Myocyte (in vitro differentiated cells): ENCODE measurements around the gene BRSK2. TPM values are rescaled to one million over a fixed set of nuclear protein-coding genes. Genes with fewer than 3 reads are reported as not detected.

Source experiments
- DNase-seq: peaks from one replicate; pipeline ENCODE4 v3.0.0-alpha.2; 2012; ENCODE audit warnings: low read depth
- total RNA-seq: library from RNA; depleted of rRNA; stranded (reverse); fragments of >200 nt; gene quantifications from 2 replicates; pipeline ENCODE4 v1.2.3, GENCODE V29; 2014

The BRSK2 gene
- total RNA-seq, 1 donor from 2014 or later: 0.70 TPM

GRCh38 chr11:1461826-1462697 lies 72.3 kb downstream of the BRSK2 start:
- no peak for DNase-seq

- DNase-seq: no peak
Observed at GRCh38 chr11:1462698-1462975, 72.9 kb downstream of the BRSK2 start.

GRCh38 chr11:1463056-1463455 lies 73.3 kb downstream of the BRSK2 start:
- no peak for DNase-seq

- DNase-seq: no peak
Observed at GRCh38 chr11:1466784-1467183, 77.0 kb downstream of the BRSK2 start.

- no peak for DNase-seq
Observed at GRCh38 chr11:1467270-1467669, 77.5 kb downstream of the BRSK2 start.

- DNase-seq: no peak
Observed at GRCh38 chr11:1468002-1468401, 78.3 kb downstream of the BRSK2 start.

GRCh38 chr11:1468473-1469066 lies 78.8 kb downstream of the BRSK2 start:
- no peak for DNase-seq

- DNase-seq: no peak
Observed at GRCh38 chr11:1469287-1469910, 79.7 kb downstream of the BRSK2 start.

GRCh38 chr11:1469911-1470680 lies 80.4 kb downstream of the BRSK2 start:
- DNase-seq: no peak

GRCh38 chr11:1470681-1471611 lies 81.2 kb downstream of the BRSK2 start:
- DNase-seq: no peak

GRCh38 chr11:1471736-1472135 lies 82.0 kb downstream of the BRSK2 start:
- no peak for DNase-seq

GRCh38 chr11:1472180-1473005 lies 82.7 kb downstream of the BRSK2 start:
- no peak for DNase-seq

GRCh38 chr11:1473011-1473628 lies 83.4 kb downstream of the BRSK2 start:
- DNase-seq: no peak

GRCh38 chr11:1473786-1474185 lies 84.1 kb downstream of the BRSK2 start:
- DNase-seq: no peak

GRCh38 chr11:1475841-1476240 lies 86.1 kb downstream of the BRSK2 start:
- no peak for DNase-seq

GRCh38 chr11:1476940-1477736 lies 87.4 kb downstream of the BRSK2 start:
- DNase-seq: no peak

GRCh38 chr11:1478011-1478410 lies 88.3 kb downstream of the BRSK2 start:
- DNase-seq: no peak

- no peak for DNase-seq
Observed at GRCh38 chr11:1478544-1478943, 88.8 kb downstream of the BRSK2 start.
